T-helper 1 cell (primary cell): ENCODE results near the gene SPTLC2.
"Not testable (repeated sequence)": the region's sequence is repeated elsewhere in the genome, so short reads cannot be mapped to it uniquely, and the experiment has no call there.

Source experiments
- DNase-seq, 5 donors: peaks; one replicate each; pipeline ENCODE4 v3.0.0-alpha.2; 2012 to 2020
- total RNA-seq, 4 donors: gene quantifications; one replicate each; lab custom pipeline; 2026; lab: John Stamatoyannopoulos, UW

Gene SPTLC2, protein sequence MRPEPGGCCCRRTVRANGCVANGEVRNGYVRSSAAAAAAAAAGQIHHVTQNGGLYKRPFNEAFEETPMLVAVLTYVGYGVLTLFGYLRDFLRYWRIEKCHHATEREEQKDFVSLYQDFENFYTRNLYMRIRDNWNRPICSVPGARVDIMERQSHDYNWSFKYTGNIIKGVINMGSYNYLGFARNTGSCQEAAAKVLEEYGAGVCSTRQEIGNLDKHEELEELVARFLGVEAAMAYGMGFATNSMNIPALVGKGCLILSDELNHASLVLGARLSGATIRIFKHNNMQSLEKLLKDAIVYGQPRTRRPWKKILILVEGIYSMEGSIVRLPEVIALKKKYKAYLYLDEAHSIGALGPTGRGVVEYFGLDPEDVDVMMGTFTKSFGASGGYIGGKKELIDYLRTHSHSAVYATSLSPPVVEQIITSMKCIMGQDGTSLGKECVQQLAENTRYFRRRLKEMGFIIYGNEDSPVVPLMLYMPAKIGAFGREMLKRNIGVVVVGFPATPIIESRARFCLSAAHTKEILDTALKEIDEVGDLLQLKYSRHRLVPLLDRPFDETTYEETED
- 28.2 to 50.1 (median 38.1) reads per million in 4 donors for total RNA-seq

DNA sequence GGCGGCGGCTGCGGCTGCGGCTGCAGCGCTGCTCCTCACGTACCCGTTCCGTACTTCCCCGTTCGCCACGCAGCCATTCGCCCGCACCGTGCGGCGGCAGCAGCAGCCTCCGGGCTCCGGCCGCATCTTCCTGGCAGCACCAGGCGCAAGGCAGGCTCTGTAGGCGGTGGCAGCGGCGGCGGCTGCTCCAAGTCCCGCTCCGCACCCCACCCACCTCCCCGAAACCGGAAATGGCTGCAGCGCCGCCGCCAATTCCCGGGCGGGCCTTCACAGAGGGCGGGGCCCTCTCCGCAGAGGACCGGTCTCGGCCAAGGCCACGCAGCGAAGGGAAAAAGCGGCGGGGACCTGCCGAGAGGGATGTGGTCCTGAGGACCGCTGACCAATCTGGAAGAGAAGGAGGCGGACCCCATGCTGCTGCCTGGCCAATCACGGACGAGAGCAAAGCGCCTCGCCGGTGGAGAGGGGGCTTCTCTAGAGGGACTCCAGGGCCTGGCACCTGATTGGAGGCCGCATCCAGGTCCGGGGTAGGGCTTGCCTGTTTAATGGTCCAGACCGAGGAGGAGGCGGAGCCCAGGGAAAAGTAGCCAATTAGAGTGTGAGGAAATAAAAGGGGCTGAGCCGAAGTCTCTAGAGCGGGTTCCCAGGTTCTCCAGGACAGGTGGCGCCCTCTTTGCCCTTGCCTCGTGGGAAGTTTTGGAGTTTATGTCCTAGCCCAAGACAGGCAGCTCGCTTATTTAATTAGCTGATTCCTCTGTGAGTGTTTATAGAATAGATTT is at the start of gene SPTLC2:
Gene SPTLC2 (minus strand): TSS at position 184 of the 776 bp plus-strand sequence. CDS start 58 bp downstream, at position 126.
- peak; percentile 93 to 98 (median 97) for DNase-seq

DNA sequence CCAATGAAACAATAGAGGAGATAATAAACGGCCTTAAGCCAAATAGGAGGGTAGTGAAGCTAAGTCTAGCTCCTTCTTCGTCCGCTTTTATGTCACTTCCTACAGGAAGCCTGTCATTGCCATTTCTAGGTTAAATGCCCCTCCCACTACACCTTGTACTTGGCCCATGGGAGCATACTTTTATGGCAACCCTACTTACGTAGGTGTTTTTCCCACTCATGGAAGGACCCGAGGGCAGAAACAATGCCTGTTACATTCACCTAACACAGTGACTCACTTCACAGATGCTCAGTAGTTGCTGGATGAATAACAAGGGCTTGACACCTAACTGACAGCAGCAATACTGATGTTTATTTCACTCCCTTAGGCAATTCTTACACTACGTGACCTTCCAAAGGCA is 46.9 kb upstream of the SPTLC2 start:
- no peak for DNase-seq

DNA sequence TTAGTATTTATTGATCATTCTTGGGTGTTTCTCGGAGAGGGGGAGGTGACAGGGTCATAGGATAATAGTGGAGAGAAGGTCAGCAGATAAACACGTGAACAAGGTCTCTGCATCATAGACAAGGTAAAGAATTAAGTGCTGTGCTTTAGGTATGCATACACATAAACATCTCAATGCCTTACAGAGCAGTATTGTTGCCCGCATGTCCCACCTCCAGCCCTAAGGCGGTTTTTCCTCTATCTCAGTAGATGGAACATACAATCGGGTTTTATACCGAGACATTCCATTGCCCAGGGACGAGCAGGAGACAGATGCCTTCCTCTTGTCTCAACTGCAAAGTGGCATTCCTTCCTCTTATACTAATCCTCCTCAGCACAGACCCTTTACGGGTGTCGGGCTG is 45.1 kb upstream of the SPTLC2 start:
- DNase-seq: not testable (repeated sequence)

DNA sequence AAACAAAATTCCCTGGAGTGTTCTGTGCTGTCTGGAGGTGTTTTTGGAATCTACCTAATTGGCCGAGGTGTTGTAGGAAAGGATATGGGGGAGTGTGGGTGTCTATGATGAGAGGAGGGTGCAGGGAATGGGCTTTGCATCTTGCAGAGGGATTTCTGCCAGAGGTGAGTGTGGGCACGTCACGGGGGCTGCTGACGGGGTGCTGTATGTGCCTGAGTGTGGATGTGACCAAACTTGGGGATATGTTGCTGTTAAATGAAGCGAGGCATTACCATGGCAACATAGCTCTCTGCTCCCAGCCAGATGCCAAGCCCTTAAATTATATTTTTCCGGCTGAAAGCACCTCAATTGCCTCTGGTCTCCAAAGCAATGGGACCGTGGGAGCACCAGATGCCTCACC is 44.3 kb upstream of the SPTLC2 start:
- no peak for DNase-seq

DNA sequence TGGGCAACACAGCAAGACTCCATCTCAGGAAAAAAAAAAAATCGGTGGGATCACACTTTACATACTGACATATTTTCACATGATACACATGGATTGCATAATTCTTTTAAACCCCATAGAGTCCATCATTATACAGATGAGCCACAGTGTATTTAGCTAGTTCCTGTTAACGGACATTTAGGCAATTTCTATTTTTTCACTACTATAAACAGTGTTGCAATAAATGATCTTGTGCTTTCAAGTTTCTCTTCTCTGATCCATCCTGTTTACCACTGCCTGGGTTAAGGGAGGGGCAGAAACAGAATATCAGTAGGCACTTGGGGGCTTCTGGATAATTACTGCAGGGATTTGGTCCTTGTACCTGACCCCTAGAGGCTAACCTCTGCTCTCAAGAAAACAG is 43.4 kb upstream of the SPTLC2 start:
- no peak for DNase-seq

DNA sequence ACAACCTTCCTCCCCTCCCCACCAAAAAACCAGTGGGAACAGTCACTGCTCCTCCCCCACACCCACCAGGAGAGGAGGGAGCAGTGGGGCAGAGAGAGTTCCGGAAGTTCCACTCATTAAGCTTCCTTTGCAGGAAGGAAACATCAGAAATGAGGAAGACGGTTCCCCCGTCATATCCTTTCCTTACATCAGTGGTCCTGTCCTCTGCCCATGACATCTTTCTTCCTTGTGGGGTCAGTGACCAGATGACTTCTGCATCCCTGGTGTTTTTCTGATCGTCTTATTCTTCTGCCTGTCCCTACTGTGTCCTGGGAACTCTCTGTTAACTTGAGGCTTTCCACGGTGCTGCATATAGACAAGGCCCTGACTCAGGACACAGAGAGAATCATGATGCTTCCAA is 40.8 kb upstream of the SPTLC2 start:
- DNase-seq: no peak

DNA sequence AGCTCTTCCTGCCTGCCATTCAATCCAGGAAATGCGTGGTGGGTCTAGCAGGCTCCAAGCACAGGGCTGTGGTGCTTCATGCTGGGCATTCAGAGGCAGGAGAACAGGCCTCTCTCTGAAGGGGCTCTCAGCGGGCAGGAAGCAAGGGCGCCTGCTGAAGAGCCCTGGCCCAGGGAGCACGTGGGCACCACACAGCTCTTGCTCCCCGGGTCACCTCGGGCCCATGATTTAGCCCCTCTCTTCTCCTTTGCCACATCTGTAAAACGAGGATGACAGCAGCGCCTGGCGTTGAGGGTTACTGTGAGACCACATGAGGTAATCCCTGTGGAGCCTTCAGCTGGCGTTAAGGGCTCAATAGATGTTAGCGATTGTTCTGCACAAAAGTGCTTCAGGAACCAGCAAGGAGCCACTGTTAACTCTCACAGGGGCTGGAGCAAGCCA is 37.6 kb upstream of the SPTLC2 start:
- no peak for DNase-seq

DNA sequence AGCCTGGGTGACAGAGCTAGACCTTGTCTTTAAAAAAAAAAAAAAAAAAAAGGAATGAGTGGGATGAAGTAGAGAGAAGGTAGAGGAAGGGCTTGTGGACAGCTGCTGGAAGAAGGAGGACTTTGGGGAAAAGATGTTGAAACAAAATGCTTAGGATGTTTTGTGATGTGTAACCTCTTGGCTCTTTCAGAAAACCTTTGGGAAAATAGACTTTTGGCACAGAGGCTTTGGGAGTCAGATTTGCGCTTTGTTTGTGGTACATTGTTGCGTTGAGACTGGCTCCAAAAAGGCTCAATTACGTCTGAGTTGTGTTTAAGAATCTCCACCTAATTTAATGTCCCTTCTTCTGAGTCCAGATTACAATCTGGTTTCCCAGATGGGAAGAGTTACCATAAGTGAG is 32.9 kb upstream of the SPTLC2 start:
- DNase-seq: no peak

DNA sequence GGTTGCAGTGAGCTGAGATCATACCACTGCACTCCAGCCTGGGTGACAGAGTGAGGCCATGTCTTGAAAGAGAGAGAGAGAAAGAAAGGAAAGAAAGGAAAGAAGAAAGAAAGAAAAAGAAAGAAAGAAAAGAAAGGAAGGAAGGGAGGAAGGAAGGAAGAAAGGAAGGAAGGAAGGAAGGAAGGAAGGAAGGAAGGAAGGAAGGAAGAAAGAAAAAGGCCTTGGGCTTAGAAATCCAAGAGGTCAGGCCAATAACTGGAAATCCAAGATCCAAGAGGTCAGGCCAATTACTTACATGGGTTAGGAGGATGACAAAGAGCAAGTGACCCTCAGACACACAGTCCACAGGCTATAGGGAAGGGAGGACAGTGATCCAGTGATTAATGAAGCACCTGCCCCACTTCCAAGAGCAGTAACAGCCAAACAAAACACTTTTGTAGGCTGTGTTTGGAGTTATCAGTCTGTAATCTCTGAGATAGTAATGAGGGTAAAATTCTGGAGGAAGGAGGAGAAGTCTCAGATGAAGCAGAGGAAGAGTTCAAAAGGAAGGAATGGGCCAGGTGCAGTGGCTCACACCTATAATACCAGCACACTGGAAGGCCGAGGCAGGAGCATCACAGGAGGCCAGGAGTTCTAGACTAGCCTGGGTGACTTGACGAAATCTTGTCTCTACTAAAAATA is 32.2 kb upstream of the SPTLC2 start:
- no peak for DNase-seq

DNA sequence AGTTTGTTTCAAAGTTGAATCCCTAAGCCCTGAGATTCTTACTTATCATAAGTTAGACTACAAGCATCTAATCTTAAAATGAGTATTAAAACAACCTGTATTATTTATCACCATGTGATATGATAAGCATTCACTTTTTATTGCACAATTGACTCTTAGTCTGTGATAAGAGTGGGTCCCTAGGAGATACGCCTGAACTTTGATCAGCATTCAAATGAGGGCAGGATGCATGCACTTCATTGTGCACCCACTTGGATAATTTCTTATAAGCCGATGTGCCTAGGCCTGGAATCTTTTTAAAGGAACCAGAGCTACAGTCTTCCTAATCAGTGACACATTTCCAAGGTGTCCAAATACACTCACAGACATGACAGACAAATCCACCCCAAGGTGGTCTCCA is 31.4 kb upstream of the SPTLC2 start:
- no peak for DNase-seq

DNA sequence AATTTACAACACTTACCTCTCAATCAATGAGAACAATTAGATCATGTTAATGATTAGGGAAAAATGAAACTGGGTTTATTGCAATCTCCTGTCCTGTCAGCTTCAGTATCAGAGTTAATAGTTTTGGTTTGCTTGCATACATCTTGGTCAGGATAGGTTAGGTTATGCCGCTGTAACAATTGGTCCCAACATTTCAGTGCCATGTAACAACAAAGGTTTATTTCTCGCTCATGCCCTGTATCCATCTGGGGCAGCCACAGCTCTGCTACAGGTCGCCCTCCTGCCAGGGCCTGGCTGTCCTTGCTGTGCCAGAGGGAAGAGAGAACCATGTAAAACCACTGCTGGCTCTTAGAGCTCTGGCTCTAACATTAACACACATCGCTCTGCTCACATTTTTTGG is 30.5 kb upstream of the SPTLC2 start:
- DNase-seq: no peak

DNA sequence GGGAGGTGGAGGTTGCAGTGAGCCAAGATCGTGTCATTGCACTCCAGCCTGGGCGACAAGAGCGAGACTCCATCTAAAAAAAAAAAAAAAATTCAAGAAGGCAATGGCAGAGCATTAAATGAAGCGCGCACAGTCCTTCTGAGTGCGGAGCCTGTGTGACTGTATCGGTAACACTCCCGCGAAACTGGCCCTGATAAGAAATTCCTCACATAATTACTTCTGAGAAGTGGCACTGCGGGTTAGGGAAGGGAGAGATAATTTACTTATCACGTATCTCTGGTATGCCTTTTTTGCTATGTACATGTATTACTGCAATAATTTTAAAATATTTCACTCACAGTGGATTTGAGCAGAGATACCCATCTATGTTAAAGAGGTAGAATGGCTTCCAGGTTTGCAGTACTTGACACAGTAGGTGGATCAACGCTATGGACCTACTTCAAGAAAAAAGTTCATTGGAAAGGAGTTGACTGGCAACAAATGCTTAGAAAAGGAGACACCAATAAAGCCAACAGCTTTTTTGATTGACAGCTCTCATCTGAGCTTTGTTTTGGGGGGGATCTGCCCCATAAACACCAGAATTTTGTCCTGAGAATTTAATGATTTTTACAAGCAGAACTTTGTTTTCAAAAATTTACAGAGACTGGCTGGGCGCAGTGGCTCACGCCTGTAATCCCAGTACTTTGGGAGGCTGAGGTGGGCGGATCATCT is 29.2 kb upstream of the SPTLC2 start:
- DNase-seq: no peak

DNA sequence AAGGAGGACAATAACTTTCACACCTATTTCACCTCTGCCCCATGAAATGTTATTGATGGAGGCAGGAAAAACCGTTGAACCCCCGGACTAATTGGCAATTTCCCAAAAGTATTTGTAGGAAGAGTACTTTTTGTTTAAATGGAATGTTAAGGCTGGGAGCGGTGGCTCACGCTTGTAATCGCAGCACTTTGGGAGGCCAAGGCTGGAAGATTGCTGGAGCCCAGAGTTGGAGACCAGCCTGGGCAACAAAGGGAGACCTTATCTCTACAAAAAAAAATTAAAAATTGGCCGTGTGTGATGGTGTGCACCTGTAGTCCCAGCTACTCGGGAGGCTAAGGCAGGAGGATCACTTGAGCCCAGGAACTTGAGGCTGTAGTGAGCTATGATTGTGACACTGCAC is 26.0 kb upstream of the SPTLC2 start:
- DNase-seq: no peak

DNA sequence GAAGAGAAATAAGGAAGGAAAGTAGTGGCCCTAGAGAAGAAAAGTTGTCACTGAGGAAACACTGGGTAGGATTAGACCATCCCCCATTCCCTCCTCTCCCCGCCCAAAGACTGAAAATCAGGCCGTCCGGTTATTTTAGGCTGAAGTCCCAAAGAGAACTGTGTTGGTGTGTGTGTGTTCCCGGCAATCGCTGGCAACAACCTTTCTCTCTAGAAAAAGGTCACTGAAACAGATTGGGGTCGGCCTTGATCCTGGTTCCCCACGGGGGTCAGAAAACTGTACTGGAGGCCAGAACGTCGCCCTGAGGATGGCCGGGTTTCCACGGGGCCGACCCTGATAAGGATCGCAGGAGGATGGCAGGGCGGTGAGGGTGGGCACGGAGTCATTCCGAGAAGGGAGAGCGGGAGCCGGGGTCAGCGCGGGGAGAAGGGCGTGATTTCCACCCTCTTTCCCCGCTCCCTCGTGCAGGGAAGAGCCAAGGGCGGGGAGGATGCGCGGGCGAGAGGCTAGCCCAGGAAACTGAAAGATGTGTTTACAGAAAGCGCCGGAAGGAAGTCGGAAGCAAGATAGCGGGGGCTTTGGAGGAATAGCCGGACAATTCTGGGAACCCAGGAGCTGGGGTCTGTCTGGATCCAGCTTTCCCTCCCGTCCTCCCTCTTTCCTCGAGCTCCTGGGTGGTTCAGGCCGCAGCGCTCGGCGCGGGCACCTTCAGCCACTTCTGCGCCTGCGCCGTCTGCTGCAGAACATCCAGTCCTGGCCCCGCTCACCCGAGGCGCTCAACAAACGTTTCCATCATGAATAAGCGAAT is 25.3 kb upstream of the SPTLC2 start:
- DNase-seq: peak; percentile 22 to 77 (median 35)

DNA sequence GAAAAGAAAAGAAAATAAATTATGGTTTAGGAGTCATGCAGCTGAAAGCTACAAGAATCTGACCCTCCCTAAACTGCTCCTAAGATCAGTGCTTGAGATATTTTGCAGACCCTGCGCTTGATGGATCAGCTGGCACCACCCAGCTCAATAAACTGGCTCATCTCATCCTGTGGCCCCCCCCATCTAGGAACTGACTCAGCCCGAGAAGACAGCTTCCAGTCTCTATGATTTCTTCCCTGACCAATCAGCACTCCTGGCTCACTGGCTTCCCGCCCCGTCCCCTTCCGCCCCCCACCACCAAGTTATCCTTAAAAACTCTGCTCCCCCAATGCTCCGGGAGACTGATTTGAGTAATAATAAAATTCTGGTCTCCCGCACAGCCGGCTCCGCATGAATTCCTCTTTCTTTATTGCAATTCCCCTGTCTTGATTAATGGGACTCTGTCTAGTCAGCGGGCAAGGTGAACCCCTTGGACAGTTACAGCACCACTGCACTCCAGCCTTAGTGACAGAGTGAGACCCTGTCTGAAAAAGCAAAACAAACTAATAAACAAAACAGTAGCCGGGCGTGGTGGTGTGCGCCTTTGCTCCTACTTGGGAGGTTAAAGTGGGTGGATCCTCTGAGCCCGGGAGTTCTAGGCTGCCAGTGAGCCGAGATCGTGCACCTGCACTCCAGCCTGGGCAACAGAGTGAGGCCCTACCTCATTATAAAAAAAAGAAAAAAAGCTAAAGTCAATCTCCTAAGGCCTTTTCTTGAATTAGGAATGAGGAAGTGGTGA is 24.5 kb upstream of the SPTLC2 start:
- no peak for DNase-seq

DNA sequence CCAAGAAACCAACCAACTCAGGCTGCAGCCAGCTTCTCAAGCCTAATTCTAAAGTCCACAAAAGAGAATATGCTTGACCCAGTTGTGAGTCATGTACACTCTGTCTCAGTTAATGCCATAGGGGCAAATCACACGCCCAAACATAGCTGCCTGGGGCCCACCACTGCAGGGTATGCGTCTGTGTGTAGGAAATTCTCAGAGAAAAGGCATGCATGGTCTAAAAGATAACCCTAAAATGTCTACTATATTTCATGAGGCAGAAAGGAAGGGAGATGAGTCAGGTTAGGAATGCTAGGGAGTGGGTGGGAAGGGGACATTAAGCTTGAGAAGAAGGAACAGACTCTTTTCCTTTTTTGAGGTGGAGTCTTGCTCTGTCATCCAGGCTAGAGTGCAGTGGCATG is 22.3 kb upstream of the SPTLC2 start:
- DNase-seq: no peak

DNA sequence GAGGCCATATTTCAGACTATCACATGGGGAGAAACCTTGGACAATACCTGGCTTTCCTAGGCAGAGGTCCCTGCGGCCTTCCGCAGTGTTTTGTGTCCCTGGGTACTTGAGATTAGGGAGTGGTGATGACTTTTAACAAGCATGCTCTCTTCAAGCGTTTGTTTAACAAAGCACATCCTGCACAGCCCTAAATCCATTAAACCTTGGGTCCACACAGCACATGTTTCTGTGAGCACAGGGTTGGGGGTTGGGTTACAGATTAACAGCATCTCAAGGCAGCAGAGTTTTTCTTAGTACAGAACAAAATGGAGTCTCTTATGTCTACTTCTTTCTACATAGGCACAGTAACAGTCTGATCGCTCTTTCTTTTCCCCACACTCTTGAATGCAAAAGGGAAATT is 19.4 kb upstream of the SPTLC2 start:
- DNase-seq: not testable (repeated sequence)

DNA sequence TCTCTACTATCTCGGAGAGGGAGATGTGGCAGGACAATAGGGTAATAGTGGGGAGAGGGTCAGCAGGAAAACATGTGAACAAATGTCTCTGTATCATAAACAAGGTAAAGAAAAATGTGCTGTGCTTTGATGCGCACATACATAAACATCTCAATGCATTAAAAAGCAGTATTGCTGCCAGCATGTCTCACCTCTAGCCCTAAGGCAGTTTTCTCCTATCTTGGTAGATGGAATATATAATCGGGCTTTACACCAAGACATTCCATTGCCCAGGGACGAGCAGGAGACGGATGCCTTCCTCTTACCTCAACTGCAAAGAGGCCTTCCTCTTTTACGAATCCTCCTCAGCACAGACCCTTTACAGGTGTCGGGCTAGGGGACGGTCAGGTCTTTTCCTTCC is 19.0 kb upstream of the SPTLC2 start:
- not testable (repeated sequence) for DNase-seq

DNA sequence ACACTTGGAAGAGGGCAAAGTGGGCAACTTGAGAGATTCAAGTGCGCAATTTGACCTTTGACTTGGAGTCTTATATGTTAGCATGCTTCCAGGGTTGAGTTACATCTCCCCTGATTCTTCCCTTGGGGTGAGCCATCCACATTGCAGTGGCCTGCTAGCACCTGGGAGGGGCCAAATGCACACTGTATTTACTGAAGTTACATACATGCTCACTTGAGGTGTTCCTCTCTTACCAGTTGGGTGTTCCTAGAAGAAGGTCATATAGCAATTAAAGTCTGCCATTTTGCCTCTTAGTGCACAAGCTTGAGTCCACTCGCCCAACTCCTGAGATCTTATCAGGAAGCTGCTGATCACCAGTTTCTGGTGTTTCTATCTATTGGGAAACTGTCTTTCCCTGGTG is 13.7 kb upstream of the SPTLC2 start:
- DNase-seq: no peak

DNA sequence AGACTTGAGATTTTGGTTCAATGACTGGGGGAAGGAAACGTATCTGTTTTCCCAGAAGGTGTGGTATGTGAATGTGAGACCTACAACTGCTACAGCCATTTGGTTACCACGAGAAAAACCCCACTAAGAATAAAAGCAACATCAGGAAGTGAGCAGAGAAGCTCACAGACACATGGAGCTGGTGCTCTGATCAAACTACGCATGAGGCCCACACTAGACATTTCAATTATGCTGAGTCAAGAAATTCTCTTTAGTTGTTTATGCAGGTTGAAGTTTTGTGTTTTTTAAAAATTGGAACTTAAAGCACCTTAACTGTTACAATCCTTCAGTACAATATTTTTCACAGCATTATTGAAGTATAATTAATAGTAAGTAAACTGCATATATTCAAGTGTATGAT is 8.9 kb upstream of the SPTLC2 start:
- no peak for DNase-seq

DNA sequence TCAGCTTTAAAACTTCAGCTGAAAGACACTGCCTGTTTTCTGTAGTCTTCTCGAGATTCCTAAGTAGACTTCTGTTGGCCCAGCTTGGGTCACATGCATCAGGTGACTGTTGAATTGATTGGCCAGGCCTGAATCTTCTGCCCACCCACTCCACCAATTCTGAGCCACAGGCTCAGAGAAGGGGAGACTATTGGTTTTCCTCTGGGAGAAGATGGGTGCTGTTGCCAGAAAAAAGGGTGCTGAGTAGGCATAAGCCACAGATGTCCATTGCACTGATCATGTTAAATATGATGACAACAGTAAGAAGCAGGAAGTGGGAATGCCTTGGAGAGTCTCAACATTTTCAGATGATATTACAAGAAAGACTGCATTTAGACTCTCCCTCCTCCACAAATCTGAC is 6.8 kb upstream of the SPTLC2 start:
- DNase-seq: no peak
